ENCODE results near the gene GLIPR1L2. TPM values are rescaled to one million over a fixed set of nuclear protein-coding genes. Genes with fewer than 3 reads are reported as not detected.
A peak's percentile ranks its signal among the peaks of the same experiment; 100 is the strongest.

The GLIPR1L2 gene
- total RNA-seq, 4 donors from 2014 or later = 0.95 TPM; not detected in 3

- H3K4me3 ChIP-seq = peak within 1 kb of the TSS; percentile 12 to 41 (median 22)
- intact Hi-C loops (cut with DNase I; ENCODE audit: low total_unique reads) (loop anchor here (2.0 to 10.0 kb wide), 2 partner anchors 26 to 146 kb away; partner anchors contain the start of genes CAPS2 and GLIPR1L1), in situ Hi-C loops (cut with MboI; ENCODE audit: low pct_ligation_motif_present in 1 of 4, low pct_unique_long_range_greater_than_20kb in 1 of 4, low sequenced_read_pairs in 3 of 4) (no loop called here)
- H3K27me3 ChIP-seq = no peaks in the 10 kb centered on the region
- no peaks in the 10 kb centered on the region for H3K36me3 ChIP-seq
- 15 to 27% methylated on average over 5 to 8 of the region's 8 CpGs for WGBS, 2 donors (ENCODE audit: low coverage in 1 of 2)
- H3K27ac ChIP-seq = peak within 1 kb of the TSS; percentile 72 to 83 (median 78)
- no peak for TF ChIP-seq CTCF (IDR thresholded peaks at IDR 0.05)
- TF ChIP-seq POLR2AphosphoS5 (IDR thresholded peaks at IDR 0.05) = peak; percentile 78 to 89 (median 86)
- peak; percentile 69 for TF ChIP-seq POLR2A (IDR thresholded peaks at IDR 0.05)
- TF ChIP-seq EP300 (IDR thresholded peaks at IDR 0.05; ENCODE audit: low read depth) = no peak
- H3K4me1 ChIP-seq = peaks cover 0 to 20% (median 10%) of the 10 kb centered on the region in 4 donors
- no peaks in the 10 kb centered on the region for H3K9me3 ChIP-seq
- peak; percentile 68 for DNase-seq
These were observed 89.6 kb downstream of the GLIPR1L2 start, which contains the start of gene GLIPR1 for GRCh38 chr12:75480469-75480949. TSS of gene GLIPR1 (plus strand) at chr12:75480755. CDS start at chr12:75480881, 126 bp downstream.

GRCh38 chr12:75481013-75481705 is 90.3 kb downstream of the GLIPR1L2 start:
- in situ Hi-C loops (cut with MboI; ENCODE audit: low pct_ligation_motif_present in 1 of 4, low pct_unique_long_range_greater_than_20kb in 1 of 4, low sequenced_read_pairs in 3 of 4) = no loop called here

GRCh38 chr12:75481774-75482173 is 90.9 kb downstream of the GLIPR1L2 start:
- TF ChIP-seq POLR2A (IDR thresholded peaks at IDR 0.05) (no peak), CTCF (IDR thresholded peaks at IDR 0.05) (no peak), POLR2AphosphoS5 (IDR thresholded peaks at IDR 0.05) (no peak), EP300 (IDR thresholded peaks at IDR 0.05; ENCODE audit: low read depth) (no peak)
- peaks cover 0 to 29% (median 12%) of the 10 kb centered on the region in 4 donors for H3K4me1 ChIP-seq
- peak overlapping the region in 3 of 4 donors; percentile 12 to 41 (median 32) for H3K4me3 ChIP-seq
- peak; percentile 13 for DNase-seq
- H3K9me3 ChIP-seq = no peaks in the 10 kb centered on the region
- H3K27me3 ChIP-seq = no peaks in the 10 kb centered on the region
- peak overlapping the region; percentile 72 to 83 (median 78) for H3K27ac ChIP-seq
- intact Hi-C loops (cut with DNase I; ENCODE audit: low total_unique reads) (loop anchor here (2.0 to 10.0 kb wide), 2 partner anchors 25 to 147 kb away; partner anchors contain the start of genes CAPS2 and GLIPR1L1), in situ Hi-C loops (cut with MboI; ENCODE audit: low pct_ligation_motif_present in 1 of 4, low pct_unique_long_range_greater_than_20kb in 1 of 4, low sequenced_read_pairs in 3 of 4) (no loop called here)
- H3K36me3 ChIP-seq = no peaks in the 10 kb centered on the region
- 70 to 80% methylated on average over 3 to 4 of the region's 4 CpGs for WGBS, 2 donors (ENCODE audit: low coverage in 1 of 2)

More at GRCh38 chr12:75481013-75481705, 90.3 kb downstream of the GLIPR1L2 start:
- Histone ChIP-seq H3K36me3 (no peaks in the 10 kb centered on the region), H3K9me3 (no peaks in the 10 kb centered on the region), H3K27me3 (no peaks in the 10 kb centered on the region), H3K27ac (peak overlapping the region; percentile 72 to 83 (median 78)), H3K4me1 (peaks cover 0 to 25% (median 10%) of the 10 kb centered on the region in 4 donors), H3K4me3 (peak overlapping the region; percentile 12 to 41 (median 22))
- WGBS, 2 donors (ENCODE audit: low coverage in 1 of 2) = 35 to 49% methylated on average over 5 of the region's 5 CpGs
- no peak for DNase-seq
- TF ChIP-seq POLR2A (IDR thresholded peaks at IDR 0.05) (no peak), CTCF (IDR thresholded peaks at IDR 0.05) (no peak), POLR2AphosphoS5 (IDR thresholded peaks at IDR 0.05) (no peak), EP300 (IDR thresholded peaks at IDR 0.05; ENCODE audit: low read depth) (no peak)
- intact Hi-C loops (cut with DNase I; ENCODE audit: low total_unique reads) = loop anchor here (2.0 to 10.0 kb wide), 2 partner anchors 26 to 146 kb away; partner anchors contain the start of genes CAPS2 and GLIPR1L1

Other genes with a start within 250 kb of the GLIPR1L2 start
- gene KCNC2, start 181.2 kb upstream of the GLIPR1L2 start, total RNA-seq = not detected
- gene CAPS2, start 60.8 kb upstream of the GLIPR1L2 start, total RNA-seq = 10 to 100 TPM in 1 of 4 donors, 1 to 10 TPM in 3; 2.0 to 10.3 (median 4.9) TPM
- not detected for gene GLIPR1L1, start 56.4 kb upstream of the GLIPR1L2 start, total RNA-seq
- gene GLIPR1, start 89.7 kb downstream of the GLIPR1L2 start, total RNA-seq = 10 to 100 TPM in 1 of 4 donors, 1 to 10 TPM in 3; 3.3 to 10.6 (median 3.6) TPM
- 10 to 100 TPM in 2 of 4 donors, 1 to 10 TPM in 2; 3.2 to 28.1 (median 11.7) TPM for gene KRR1, start 120.5 kb downstream of the GLIPR1L2 start, total RNA-seq